Measurements from ENCODE around the gene ITPRIP.

The ITPRIP gene

DNA sequence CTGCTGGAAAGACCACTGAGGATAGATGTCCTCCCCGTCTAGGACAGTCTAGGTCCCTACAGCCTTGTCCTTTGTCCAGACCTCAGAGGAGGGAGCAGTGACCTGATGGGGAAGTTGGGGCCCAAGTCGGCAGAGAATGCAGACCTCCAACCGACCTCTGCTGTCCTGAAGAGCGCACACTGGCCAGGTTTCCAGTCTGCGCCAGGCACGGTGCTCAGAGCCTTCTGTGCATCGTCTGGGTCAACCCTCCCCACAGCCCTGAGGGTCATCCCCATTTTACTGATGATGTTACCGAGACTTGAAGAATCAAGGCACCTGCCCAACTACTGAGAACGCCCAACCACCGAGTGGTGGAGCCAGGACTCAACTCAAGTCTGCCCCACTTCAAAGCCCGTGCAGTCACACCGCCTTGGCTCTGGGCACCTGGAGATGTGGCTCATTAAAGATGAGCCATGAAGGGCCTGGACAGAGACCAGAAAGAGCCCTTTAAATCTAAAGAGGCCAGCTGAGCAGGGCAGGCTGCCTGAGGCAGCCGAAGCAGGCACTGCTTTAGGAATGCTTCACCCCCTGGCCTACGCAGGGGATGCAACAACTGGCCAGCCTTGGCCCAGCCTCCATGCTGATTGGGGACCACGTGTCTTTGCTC lies 4.4 kb downstream of the ITPRIP start:
- Histone ChIP-seq H3K4me3 (ENCODE audit: severe bottlenecking) (no peak overlapping the region), H3K36me3 (ENCODE audit: low read depth) (peaks cover 7% of the 10 kb centered on the region), H3K4me1 (ENCODE audit: insufficient read depth, poor library complexity, severe bottlenecking) (peaks cover 55% of the 10 kb centered on the region), H3K9me3 (ENCODE audit: severe bottlenecking) (no peaks in the 10 kb centered on the region), H3K27me3 (ENCODE audit: insufficient read depth, poor library complexity, severe bottlenecking) (no peaks in the 10 kb centered on the region), H3K27ac (ENCODE audit: poor library complexity, severe bottlenecking) (peak overlapping the region; percentile 99)
- TF ChIP-seq, protein P1, sequence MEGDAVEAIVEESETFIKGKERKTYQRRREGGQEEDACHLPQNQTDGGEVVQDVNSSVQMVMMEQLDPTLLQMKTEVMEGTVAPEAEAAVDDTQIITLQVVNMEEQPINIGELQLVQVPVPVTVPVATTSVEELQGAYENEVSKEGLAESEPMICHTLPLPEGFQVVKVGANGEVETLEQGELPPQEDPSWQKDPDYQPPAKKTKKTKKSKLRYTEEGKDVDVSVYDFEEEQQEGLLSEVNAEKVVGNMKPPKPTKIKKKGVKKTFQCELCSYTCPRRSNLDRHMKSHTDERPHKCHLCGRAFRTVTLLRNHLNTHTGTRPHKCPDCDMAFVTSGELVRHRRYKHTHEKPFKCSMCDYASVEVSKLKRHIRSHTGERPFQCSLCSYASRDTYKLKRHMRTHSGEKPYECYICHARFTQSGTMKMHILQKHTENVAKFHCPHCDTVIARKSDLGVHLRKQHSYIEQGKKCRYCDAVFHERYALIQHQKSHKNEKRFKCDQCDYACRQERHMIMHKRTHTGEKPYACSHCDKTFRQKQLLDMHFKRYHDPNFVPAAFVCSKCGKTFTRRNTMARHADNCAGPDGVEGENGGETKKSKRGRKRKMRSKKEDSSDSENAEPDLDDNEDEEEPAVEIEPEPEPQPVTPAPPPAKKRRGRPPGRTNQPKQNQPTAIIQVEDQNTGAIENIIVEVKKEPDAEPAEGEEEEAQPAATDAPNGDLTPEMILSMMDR (IDR thresholded peaks at IDR 0.05; ENCODE audit: poor library complexity, severe bottlenecking): no peak
- ATAC-seq (ENCODE audit: low read depth) (no peak), DNase-seq (ENCODE audit: low spot score) (no peak)

DNA sequence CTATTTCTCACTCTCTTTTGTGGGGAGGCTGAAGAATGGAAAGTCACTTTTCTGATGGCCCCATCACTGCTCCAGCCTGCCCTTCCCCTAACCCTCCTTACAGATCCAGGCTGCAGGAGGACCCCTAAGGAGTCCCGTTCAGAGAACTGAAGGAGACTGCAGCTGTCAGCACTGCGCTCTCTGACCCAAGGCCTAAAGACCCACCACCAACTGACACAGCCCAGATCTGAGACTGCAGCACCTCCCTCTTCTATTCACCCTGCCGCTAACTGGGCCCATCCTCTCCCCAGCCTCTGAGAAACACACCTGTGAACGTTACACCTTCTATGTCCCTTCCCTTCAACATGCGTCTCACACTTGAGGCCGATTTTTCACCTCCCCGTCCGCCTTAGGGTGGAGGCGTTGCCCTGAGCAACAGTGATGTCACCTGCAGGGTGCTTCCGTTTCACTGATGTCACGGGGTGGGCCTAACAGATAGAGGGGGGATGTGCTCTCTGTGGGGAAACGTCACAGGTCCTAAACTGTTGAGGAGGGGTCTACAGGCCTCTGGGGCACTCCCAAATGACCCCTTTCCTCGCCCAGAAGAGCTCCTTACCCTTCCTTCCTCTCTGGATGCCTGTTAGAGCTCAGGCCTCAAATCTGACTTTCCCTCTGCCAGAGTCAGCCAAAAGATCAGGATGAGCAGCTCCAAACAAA lies 5.1 kb downstream of the ITPRIP start:
- Histone ChIP-seq H3K9me3 (ENCODE audit: severe bottlenecking) (no peaks in the 10 kb centered on the region), H3K4me3 (ENCODE audit: severe bottlenecking) (no peak overlapping the region), H3K27me3 (ENCODE audit: insufficient read depth, poor library complexity, severe bottlenecking) (no peaks in the 10 kb centered on the region), H3K27ac (ENCODE audit: poor library complexity, severe bottlenecking) (peak overlapping the region; percentile 99), H3K36me3 (ENCODE audit: low read depth) (peaks cover 7% of the 10 kb centered on the region), H3K4me1 (ENCODE audit: insufficient read depth, poor library complexity, severe bottlenecking) (peaks cover 62% of the 10 kb centered on the region)
- ATAC-seq (ENCODE audit: low read depth) (no peak), DNase-seq (ENCODE audit: low spot score) (no peak)
- TF ChIP-seq, protein P1 (IDR thresholded peaks at IDR 0.05; ENCODE audit: poor library complexity, severe bottlenecking): no peak

DNA sequence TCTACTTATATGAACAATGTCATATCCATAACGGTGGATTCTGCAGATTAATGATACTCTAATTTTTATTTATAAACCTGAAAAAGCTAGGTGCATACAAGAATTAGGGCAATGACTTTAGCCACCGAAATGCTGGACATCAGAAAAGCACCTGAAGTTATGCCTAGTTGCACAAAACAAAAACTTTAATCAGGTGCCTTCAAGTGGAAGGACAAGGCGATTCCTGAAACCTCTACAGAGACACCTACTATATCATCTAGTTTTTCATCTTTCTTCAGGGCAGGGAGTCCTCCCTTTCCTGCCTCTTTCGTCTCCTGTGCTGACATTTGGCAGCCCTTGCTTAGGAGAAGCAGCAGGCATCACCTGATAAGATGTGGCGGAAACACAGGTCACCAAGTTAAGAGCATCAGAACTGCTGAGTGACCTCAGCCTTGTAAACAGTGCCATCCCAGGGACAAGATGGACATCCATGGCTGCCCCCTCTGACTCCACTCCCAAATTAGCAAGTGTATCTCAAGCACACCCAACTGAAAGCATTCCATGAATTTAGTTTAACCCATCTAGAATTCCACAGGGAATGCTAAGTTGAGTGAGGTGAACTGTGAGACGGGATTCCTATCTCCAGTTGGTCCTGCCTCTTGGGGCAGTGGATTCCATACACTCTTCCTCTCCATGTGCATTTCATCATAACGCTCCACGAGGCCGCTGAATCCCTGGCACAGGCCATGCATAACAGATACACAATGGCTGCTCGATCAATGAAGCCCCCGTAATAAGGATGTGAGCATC lies 5.8 kb downstream of the ITPRIP start:
- peak overlapping the region; percentile 99 for H3K27ac ChIP-seq (ENCODE audit: poor library complexity, severe bottlenecking)

DNA sequence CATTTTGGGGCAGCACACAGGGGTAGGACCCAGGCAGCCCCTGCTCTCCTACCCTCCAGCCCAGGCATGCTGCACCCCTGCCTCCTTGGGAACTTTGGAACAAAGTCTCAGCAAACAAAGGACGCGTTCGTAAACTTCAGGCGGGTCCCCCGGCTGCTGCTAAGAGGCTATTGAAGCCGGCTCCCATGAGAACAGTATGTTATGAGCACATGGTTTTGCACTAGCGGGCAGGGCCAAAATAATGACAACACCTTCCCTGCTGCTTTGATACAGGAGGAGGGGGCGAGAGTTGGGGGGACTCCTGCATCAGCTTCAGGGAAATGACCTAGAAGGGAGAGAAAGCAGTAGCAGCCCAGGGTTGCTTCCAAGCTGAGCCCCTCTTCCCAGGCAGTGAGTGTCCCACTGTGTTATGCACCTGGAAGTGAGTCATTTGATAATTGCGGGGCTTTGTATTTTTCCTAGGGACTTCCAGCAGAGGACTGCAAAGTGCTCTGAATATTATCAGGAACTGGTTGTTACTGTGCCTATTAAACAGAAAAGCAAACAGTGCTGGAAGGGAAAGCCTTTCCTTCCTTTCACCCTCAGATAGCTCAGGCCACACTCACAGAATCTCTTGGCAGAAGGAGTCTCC lies 6.9 kb downstream of the ITPRIP start:
- H3K27me3 ChIP-seq (ENCODE audit: insufficient read depth, poor library complexity, severe bottlenecking): no peaks in the 10 kb centered on the region
- H3K4me1 ChIP-seq (ENCODE audit: insufficient read depth, poor library complexity, severe bottlenecking): peaks cover 69% of the 10 kb centered on the region
- H3K27ac ChIP-seq (ENCODE audit: poor library complexity, severe bottlenecking): peak overlapping the region; percentile 99
- TF ChIP-seq, protein P1 (IDR thresholded peaks at IDR 0.05; ENCODE audit: poor library complexity, severe bottlenecking): no peak
- no peaks in the 10 kb centered on the region for H3K9me3 ChIP-seq (ENCODE audit: severe bottlenecking)
- ATAC-seq (ENCODE audit: low read depth) (peak; percentile 20), DNase-seq (ENCODE audit: low spot score) (no peak)
- H3K36me3 ChIP-seq (ENCODE audit: low read depth): peaks cover 7% of the 10 kb centered on the region
- H3K4me3 ChIP-seq (ENCODE audit: severe bottlenecking): no peak overlapping the region

More for the DNA sequence above, 5.8 kb downstream of the ITPRIP start:
- H3K9me3 ChIP-seq (ENCODE audit: severe bottlenecking): no peaks in the 10 kb centered on the region
- TF ChIP-seq, protein P1 (IDR thresholded peaks at IDR 0.05; ENCODE audit: poor library complexity, severe bottlenecking): no peak
- H3K27me3 ChIP-seq (ENCODE audit: insufficient read depth, poor library complexity, severe bottlenecking): no peaks in the 10 kb centered on the region
- no peak overlapping the region for H3K4me3 ChIP-seq (ENCODE audit: severe bottlenecking)
- H3K36me3 ChIP-seq (ENCODE audit: low read depth): peaks cover 7% of the 10 kb centered on the region
- no peak for ATAC-seq (ENCODE audit: low read depth)
- H3K4me1 ChIP-seq (ENCODE audit: insufficient read depth, poor library complexity, severe bottlenecking): peaks cover 68% of the 10 kb centered on the region
- DNase-seq (ENCODE audit: low spot score): no peak

Measured in RWPE2 (cell line).